AG09319 (cell line): Measurements from ENCODE around the gene PWP2.

Experiments used
- DNase-seq: peaks from one replicate; pipeline ENCODE4 v3.0.0-alpha.2; 2010; ENCODE audit warnings: low read depth; ENCODE audit errors: extremely low read depth
- TF ChIP-seq, protein P1 (sequence below): IDR thresholded peaks from 2 replicates; pipeline ENCODE4 v1.5.1; 2011; ENCODE audit warnings: low read depth, mild to moderate bottlenecking, inconsistent platforms, low read length, moderate library complexity

The PWP2 gene

GRCh38 chr21:44074315-44074958 is 32.8 kb upstream of the PWP2 start:
- TF ChIP-seq, protein P1, sequence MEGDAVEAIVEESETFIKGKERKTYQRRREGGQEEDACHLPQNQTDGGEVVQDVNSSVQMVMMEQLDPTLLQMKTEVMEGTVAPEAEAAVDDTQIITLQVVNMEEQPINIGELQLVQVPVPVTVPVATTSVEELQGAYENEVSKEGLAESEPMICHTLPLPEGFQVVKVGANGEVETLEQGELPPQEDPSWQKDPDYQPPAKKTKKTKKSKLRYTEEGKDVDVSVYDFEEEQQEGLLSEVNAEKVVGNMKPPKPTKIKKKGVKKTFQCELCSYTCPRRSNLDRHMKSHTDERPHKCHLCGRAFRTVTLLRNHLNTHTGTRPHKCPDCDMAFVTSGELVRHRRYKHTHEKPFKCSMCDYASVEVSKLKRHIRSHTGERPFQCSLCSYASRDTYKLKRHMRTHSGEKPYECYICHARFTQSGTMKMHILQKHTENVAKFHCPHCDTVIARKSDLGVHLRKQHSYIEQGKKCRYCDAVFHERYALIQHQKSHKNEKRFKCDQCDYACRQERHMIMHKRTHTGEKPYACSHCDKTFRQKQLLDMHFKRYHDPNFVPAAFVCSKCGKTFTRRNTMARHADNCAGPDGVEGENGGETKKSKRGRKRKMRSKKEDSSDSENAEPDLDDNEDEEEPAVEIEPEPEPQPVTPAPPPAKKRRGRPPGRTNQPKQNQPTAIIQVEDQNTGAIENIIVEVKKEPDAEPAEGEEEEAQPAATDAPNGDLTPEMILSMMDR, result no peak
- no peak for DNase-seq

GRCh38 chr21:44076316-44076715 is 30.9 kb upstream of the PWP2 start:
- DNase-seq, result no peak
- TF ChIP-seq, protein P1, result no peak

GRCh38 chr21:44078411-44078981 is 28.7 kb upstream of the PWP2 start:
- TF ChIP-seq, protein P1, result no peak
- no peak for DNase-seq

- DNase-seq, result no peak
- TF ChIP-seq, protein P1, result no peak
Measured at GRCh38 chr21:44079446-44079845, 27.8 kb upstream of the PWP2 start.

DNA sequence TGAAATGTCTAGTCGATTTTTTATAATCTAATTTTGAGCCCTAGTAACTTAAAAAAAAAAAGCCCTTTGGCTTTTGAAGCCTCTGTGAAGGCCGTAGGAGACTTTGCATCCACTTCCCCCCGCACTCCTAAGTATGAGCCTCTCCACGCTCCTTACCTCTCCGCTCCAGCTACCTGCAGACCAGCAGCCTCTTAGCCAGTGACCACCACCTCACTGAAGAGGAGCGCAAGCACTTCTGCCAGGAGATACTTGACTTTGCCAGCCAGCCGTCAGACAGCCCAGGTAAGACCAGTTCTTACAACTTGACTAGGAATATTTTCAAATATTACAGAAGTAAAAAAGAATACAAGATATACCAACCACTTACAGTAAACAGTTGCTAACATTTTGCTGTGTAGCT is 27.4 kb upstream of the PWP2 start:
- TF ChIP-seq, protein P1, result no peak
- no peak for DNase-seq

DNA sequence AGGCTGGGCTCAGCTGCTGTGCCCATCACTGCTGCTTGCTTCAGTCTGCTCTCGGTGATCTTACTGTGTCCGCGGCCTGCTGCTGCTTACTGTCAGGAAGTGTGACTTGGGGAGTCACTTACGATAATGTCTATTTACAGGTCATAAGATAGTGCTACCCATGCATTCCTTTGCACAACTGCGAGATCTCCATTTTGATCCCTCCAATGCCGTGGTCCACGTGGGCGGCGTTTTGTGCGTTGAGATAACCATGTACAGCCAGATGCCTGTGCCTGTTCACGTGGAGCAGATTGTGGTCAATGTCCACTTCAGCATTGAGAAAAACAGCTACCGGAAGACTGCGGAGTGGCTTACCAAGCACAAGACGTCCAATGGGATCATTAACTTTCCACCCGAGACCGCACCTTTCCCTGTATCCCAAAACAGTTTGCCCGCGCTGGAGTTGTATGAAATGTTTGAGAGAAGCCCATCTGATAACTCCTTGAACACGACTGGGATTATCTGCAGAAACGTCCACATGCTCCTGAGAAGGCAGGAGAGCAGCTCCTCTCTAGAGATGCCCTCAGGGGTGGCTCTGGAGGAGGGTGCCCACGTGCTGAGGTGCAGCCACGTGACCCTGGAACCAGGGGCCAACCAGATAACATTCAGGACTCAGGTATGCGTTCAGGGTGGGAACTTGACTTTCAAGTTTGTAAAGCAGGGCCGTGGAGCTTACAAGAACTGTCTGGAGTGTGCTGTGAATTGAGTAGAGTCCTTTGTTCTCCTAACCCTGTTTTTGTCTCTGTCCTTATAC is 24.4 kb upstream of the PWP2 start:
- DNase-seq, result no peak
- TF ChIP-seq, protein P1, result no peak
